Gastrocnemius medialis (tissue), 4 donors: ENCODE results near the gene ATP6V0D1.

ENCODE experiments used
- POLR2A ChIP-seq, 2 donors: fragments of 450-650 bp; IDR thresholded peaks; one replicate each; pipeline ENCODE4 v1.6.1; 2017; ENCODE audit warnings: antibody characterized with exemption in 2 of 2, mild to moderate bottlenecking in 2 of 2, moderate library complexity in 2 of 2
- TF ChIP-seq, protein P1 (sequence below), 5 experiments: fragments of 450-650 bp in 3 of 5; fragments of 200-600 bp in 2 of 5; sonication (generic) in 2 of 5; IDR thresholded peaks in 4 of 5; conservative IDR thresholded peaks in 1 of 5; 1 replicate in 4 of 5; 2 replicates in 1 of 5; pipeline ENCODE4 v1.5.1; 2016 to 2019; ENCODE audit warnings: antibody characterized with exemption in 5 of 5, mild to moderate bottlenecking in 3 of 5, moderate library complexity in 3 of 5

DNA sequence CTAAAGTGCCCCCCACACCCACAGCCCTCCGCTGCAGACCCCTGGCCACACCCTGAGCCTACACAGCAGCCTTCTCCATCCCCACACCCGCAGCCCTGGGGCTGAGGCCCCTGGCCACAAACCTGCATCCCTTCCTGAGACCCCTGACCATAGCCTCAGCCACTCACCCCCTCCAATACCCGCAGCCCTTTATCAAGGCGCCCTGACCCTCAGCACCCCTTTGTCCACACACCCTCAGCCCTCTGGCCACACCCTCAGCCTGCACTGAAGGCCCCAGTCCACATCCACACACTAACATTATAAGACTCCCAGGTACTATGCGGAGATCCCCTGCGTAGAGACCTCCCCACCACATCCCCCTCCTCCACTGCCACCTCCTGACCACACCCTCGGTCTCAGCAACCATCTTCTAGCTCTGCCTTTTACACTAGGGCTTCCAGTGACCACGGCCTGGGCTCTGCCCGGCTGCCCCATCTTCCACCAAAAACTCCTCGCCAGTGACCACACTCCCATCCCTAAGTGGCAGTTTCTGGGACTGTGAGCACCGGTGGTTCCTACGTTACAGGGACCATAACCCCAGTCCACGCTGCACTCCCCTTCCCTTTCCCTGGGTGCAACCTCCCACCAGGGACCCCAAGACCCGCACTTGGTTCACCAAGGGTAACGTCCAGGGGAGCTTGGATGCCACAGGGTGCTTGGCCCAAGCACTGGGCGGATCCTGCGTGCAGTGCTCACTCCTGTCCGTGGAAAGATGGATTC, 88.5 kb downstream of the ATP6V0D1 start:
- TF ChIP-seq, protein P1, sequence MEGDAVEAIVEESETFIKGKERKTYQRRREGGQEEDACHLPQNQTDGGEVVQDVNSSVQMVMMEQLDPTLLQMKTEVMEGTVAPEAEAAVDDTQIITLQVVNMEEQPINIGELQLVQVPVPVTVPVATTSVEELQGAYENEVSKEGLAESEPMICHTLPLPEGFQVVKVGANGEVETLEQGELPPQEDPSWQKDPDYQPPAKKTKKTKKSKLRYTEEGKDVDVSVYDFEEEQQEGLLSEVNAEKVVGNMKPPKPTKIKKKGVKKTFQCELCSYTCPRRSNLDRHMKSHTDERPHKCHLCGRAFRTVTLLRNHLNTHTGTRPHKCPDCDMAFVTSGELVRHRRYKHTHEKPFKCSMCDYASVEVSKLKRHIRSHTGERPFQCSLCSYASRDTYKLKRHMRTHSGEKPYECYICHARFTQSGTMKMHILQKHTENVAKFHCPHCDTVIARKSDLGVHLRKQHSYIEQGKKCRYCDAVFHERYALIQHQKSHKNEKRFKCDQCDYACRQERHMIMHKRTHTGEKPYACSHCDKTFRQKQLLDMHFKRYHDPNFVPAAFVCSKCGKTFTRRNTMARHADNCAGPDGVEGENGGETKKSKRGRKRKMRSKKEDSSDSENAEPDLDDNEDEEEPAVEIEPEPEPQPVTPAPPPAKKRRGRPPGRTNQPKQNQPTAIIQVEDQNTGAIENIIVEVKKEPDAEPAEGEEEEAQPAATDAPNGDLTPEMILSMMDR (IDR thresholded peaks at IDR 0.05 in 4 of 5, conservative IDR thresholded peaks at IDR 0.05 in 1 of 5), result no peak
- no peak for TF ChIP-seq POLR2A (IDR thresholded peaks at IDR 0.05)
